Measurements from ENCODE around the gene GAS6.
"Not testable (repeated sequence)": the region's sequence is repeated elsewhere in the genome, so short reads cannot be mapped to it uniquely, and the experiment has no call there.

GAS6 gene

DNA sequence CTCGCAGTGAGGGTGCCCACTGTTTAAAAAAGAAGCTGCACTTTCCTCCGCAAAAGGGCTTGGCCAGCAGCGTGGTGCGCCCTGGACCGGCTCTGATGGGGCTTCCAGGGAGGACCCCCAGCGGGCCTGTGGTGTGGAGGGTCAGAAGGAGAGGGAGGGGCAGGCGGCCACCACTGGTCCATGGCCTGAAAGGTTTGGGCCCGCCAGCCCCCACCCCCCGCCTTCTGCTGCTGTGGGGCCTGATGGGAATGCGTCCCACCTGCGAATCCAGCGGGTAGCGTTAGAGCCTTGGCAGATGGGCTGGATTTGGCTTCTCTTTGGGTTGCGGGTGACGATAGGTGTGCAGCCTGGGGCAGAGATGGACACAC is 70.2 kb downstream of the GAS6 start:
- no peak for DNase-seq (ENCODE audit: low read depth in 3 of 3, low spot score in 1 of 3)

DNA sequence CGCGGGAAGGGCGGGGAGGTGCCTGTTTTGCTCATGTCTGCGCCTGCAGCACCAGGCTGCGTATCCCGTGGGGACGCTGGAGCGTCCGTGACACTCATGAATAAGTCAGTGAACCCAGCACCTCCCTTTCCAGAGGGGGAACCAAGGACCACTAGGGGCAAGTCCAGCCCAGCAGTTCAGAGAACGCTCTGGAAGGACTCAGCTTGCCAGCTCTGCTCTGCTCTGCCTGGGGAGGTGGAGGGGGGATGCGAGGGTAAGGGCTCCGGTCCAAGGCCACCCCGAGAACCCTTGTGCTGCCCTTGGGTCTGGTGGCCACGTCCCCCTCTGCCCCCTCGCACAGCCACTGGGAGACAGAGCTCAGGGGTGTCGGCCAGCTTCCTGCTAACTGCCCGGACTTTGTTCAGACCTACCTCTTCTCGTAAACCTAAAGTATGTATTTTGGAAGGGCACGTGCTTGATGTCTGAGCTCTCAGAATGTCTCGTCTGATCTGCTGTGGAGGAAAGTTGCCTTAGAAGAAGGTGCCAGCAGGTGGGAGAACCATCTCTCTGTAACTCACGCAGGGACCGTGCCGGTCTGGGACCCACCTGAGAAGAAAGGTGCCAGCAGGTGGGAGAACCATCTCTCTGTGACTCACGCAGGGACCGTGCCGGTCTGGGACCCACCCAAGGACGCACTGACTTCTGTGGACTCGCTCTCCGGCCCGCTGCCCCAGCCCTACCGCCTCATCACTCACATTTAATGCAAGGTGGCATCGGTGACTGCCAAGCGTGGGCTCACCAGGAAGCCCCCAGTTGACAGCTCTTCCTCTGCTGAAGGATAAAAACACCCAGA is 70.8 kb downstream of the GAS6 start:
- no peak for DNase-seq (ENCODE audit: low read depth in 3 of 3, low spot score in 1 of 3)

DNA sequence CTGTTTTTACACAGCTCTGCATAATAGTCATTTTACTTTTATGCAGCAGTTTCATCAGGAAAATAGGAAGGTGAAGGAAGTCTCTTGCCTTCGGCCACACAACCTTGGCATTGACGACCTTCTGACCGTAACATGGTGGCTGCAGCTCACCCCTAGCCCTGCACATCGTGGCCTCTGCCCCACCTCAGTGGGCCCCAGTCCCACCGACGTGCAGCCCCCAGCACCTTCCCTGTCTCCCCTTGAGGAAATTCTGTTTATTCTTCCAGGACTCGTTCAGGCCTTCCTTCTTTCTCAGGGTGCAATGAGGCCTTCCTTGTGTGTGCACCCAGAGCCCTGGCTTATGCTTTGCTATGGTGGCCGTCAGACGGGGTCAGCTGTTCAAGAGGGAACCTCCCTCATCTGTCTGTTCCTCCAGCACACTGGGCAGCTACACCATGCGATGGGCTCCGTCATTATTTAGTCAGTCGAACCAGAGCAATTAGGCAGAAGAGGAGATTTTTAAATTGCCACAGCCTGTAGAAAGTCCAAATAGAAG is 71.6 kb downstream of the GAS6 start:
- DNase-seq (ENCODE audit: low read depth in 3 of 3, low spot score in 1 of 3), result no peak

DNA sequence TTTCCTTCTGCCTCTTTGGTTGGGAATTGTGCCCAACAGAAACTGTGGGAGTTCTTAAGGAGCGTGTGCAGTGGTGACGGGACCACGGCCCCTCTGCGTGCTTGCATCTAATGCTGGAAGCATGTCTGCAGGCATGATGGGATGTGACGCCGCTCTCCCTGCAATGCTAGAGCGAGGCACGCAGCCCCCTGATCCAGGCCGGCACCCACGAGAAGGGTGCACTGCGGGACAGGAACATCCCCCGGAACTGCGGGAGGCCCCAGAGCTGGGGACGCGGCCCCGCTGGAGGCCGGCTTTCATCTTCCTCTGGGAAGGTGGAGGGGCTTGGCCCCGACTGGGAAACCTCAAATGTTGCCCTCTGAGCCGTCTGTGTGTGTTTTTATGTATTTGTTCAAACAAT is 72.1 kb downstream of the GAS6 start:
- no peak for DNase-seq (ENCODE audit: low read depth in 3 of 3, low spot score in 1 of 3)

DNA sequence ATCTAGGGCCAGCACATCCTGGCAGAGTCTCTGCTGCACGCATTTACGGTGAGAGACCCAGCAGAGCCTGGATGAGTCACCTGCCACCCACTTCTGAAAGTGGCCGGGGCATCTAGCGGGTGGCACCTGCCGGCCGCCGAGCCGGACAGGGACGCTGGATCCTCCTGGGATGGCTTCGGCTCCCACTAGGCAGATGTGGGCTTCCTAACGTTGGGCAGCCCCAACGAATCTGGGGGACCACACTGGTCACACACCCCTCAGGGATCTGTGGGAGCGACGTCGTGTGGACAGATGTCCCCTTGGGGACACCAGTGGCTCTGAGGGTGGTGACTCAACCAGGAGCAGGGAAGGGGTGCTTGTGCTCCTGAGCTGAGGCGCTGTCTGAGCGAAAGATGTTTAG is 72.7 kb downstream of the GAS6 start:
- DNase-seq (ENCODE audit: low read depth in 3 of 3, low spot score in 1 of 3), result no peak

DNA sequence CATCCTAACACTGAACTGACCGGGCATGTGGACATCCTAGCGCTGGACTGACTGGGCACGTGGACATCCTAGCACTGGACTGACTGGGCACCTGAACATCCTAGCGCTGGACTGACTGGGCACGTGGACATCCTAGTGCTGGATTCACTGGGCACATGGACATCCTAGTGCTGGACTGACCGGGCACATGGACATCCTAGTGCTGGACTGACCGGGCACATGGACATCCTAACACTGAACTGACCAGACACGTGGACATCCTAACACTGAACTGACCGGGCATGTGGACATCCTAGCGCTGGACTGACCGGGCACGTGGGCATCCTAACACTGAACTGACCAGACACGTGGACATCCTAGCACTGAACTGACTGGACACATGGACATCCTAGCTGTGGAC is 73.9 kb downstream of the GAS6 start:
- not testable (repeated sequence) for DNase-seq (ENCODE audit: low read depth in 3 of 3, low spot score in 1 of 3)

DNA sequence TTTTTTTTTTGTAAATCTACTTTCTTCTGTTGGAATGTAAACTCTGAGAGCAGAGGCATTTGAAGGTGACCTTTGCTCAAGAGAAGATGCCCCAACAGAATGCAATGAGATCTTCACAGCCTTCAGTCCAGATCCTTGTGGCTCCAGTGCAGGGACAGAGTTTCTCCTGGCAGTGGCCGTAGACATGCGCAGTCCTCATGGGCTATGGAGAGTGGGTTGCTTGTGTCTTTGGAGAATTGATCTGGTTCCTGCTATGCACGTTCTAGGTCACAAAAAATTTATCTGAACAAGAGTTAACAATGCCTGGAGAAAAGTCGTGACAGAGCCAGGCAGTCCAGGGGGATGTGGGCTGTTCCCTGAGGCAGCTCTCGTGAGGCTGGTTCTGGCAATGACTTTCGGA is 74.7 kb downstream of the GAS6 start:
- DNase-seq (ENCODE audit: low read depth in 3 of 3, low spot score in 1 of 3), result no peak

DNA sequence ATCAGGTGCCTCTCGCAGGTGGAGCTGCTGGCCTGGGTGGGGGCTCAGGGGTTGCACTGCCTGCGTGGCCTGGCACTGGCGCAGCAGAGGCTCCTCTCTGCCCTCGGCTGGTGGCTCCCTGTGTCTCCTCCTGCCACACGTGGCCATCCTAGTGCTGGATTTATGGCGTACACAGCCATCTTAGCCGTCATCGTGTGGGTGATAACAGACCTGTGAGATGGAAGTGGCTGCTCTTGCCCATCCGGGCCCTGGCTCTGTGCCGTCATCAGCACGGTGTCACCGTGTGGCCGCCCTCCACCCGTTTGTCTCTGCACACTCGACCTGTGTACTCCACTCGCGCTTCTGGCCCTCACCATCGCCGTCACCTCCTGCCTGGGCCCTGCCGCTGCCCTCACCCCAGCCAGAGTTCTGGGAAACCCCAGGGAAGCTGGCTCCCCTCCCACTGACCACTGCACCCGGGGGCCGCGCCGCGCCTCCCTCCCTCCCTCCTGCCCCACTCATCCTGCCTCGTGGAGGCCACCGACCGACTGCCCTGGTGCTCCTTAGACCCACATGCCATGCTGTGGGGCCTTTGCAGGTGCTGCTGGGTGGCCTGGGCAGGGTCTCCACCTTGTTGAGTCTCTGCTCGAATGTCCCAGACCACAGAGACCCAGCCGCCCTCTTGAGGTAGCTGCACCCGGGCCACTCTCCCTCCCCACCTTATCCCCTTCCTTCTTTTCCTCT is 75.3 kb downstream of the GAS6 start:
- no peak for DNase-seq (ENCODE audit: low read depth in 3 of 3, low spot score in 1 of 3)

DNA sequence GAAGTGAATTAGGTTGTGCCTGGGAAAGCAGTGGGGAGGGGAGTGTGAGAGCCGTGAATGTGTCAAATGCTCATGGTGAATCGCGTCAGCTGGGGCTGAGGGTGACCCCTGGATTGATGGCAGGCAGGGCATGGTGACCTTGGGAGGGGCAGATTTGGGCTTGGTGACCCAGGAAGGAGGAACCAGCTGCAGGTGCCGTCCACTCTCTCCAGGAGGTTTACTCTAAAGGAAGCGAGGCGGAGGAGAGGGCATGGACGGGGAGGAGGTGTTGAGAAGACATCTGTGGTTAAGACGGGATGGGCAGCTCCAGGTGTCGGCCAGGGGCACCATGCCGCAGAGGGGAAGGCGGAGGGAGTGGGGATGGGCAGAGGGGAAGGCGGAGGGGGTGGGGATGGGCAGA is 76.2 kb downstream of the GAS6 start:
- DNase-seq (ENCODE audit: low read depth in 3 of 3, low spot score in 1 of 3), result no peak

DNA sequence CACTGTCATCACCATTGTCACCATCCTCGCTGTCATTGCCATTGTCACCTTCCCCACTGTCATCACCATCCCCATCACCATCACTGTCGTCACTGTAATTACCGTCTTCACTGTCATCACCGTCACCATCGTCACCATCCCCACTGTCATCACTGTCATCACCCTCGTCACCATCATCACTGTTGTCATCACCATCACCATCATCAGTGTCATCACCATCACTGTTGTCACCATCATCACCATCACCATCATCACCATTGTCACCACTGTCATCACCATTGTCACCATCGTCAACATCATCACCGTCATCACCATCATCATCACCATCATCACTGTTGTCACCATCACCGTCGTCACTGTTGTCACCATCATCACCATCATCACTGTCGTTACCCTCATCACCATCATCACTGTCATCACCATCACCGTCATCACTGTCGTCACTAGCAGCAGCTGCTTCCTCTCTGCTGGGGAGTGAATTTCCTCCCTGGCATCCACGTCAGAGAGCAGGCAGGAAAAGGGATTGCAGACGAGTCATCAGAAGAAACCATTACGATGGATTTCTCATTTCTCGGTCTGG is 77.5 kb downstream of the GAS6 start:
- no peak for DNase-seq (ENCODE audit: low read depth in 3 of 3, low spot score in 1 of 3)

DNA sequence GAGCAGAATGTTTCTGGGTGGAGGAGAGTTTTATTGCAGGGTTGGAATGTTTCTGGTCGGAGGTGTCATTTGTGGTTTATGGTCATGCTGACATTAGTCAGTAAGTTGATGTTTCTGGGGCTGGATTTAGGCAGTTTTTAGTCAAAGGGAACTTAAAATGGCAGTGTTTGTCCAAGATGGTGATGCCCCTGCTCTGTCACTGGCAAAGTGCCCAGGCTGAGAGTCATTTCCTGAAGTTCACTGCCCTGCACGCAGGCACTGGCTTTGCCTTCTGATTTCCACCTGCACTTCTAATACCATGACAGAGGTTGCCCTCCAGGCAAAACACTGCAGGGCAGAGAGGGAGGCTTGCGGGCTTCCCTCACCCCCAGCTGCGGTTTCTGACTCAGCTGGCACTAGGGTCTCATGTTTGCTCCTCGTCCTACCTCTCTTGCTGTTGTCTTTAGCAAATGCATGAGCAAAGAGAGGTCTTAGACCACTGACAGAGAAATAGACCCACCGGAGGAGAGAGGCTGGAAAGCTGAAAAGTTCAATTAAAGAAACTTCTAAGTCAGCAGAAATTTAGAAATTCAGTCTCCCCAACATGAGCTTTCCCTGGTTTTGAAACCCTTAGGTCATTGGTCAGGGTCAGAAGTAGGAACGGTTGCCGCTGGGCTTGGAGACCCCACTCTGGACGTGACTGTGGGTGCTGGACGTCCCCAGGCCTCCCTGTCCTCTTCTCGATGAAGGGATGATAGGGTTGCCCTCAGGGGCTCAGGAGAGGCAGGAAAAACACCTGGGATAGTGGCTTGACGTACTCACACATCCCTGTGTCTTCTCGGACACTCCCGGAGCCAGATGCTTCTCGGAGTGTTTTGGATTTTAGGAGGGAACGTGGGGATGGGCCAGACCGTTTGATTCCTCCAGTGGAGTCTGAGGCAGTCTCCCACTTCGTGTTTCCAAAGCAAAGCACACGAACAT is 78.5 kb downstream of the GAS6 start:
- no peak for DNase-seq (ENCODE audit: low read depth in 3 of 3, low spot score in 1 of 3)

DNA sequence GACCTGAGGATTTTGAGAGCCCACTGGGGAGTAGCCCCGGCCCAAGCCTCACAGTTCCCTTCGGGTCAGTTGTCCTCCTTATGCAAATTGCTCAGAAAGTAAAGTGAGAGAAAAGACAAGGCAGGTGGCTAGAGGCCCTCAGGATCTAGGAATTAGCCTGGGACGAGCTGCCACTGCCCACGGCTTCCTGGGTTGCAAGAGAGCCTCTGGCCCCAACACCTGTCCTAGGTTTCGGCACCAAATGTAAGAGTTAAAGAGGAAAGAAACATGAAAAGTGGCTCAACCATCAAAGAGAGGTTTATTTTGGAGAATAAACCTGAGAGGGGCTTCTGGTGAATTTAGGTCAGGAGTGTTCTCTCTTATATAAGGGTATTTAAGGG is 79.2 kb downstream of the GAS6 start:
- DNase-seq (ENCODE audit: low read depth in 3 of 3, low spot score in 1 of 3), result no peak

DNA sequence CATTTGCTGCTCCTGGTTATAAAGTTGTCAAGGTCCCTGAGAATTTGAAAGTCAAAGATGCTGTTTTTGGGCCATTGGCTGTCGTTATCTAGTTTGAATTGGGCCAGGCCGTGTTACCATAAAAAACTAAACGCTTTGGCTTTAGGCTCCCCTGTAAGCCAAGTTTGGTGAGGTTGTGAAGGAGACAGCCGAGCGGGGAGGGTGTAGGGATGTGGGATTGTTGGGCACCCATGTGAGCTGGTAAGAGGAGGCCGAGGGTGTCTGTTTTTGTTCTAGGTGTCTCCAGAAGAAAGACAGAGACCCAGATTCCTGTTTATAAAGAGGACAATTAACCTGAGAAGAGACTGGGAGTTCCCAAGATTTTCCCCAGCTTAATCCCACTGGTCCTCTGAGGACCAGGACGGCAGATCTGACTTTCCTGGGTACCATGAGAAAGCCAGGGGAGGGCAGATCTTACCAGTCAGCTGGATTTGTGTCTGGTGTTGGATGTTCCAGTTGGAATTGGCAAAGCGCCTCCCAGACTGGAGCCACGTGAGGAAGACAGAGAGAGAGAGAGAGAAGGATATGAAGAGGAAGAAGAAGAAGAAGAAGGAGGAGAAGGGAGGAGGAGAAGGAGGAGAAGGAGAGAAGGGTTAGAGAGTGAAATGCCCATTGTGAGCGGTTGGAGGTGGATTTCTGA is 79.8 kb downstream of the GAS6 start:
- DNase-seq (ENCODE audit: low read depth in 3 of 3, low spot score in 1 of 3), result no peak

DNA sequence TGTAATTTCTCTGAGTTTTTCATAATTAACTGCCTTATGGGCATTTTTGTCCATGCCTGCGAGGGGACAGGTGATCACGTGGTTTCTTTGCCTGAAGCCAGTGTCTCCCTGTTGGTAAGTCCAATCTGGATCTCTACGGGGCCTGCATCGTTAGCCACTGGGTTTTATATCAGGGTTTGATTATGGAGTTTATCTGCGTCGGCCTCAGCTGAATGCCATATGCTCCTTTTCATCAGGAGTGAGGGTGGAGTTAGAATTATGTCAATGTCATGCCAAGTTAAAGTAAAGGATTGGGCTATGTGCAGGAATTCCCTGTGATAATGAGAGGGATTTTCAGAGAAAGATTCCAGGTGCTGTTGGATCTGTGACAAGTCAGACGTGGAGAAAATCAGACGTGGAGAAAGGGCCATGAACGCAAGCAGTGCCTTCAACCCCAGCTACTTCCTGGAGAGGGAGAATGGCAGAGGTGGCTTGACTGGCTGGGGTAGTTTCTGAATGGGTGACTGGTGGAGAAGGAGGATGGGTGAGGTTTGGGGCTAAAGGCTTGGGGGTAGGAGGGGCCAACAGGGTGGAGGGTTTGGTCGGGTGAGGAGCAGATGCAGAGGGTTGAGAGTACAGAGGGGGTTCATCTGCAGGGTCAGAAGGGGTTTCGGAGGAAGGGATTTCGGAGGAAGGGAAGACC is 80.5 kb downstream of the GAS6 start:
- no peak for DNase-seq (ENCODE audit: low read depth in 3 of 3, low spot score in 1 of 3)

DNA sequence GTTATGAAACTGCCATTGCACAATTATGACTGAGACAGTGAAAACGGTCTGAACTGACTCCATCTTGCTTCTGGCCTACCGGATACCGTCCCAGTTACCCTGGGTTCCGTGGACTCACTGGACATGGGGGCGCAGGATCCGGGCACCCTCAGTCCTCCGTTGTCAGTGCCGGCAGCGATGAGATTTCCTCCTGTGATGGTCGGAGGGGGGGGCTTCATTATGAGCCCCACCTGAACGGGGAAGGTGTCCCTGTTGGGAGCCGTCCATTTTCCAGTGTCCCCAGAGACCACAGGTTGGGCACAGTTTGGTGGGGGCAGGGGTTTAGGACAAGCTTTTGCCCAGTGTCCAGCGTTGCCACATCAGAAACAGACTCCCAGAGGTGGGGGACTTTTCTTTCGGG is 81.4 kb downstream of the GAS6 start:
- no peak for DNase-seq (ENCODE audit: low read depth in 3 of 3, low spot score in 1 of 3)

DNA sequence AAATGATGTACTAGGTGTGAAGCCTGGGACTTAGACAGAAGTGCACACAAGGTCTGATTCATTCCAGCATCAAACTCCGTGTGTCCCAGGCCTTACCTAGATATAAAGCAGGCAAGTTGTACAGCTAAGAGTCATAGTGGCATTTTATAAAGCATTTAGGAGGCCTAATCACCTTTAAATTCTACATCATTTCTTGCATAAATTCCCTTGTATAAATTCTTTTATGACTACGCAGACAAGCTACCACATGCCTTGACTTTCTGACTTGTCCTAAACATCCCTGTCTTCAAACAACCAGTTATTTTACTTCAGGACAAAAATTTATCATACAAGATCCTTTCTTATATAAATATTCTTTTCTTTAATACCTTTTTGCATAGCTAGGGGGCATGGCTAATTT is 82.3 kb downstream of the GAS6 start:
- no peak for DNase-seq (ENCODE audit: low read depth in 3 of 3, low spot score in 1 of 3)

DNA sequence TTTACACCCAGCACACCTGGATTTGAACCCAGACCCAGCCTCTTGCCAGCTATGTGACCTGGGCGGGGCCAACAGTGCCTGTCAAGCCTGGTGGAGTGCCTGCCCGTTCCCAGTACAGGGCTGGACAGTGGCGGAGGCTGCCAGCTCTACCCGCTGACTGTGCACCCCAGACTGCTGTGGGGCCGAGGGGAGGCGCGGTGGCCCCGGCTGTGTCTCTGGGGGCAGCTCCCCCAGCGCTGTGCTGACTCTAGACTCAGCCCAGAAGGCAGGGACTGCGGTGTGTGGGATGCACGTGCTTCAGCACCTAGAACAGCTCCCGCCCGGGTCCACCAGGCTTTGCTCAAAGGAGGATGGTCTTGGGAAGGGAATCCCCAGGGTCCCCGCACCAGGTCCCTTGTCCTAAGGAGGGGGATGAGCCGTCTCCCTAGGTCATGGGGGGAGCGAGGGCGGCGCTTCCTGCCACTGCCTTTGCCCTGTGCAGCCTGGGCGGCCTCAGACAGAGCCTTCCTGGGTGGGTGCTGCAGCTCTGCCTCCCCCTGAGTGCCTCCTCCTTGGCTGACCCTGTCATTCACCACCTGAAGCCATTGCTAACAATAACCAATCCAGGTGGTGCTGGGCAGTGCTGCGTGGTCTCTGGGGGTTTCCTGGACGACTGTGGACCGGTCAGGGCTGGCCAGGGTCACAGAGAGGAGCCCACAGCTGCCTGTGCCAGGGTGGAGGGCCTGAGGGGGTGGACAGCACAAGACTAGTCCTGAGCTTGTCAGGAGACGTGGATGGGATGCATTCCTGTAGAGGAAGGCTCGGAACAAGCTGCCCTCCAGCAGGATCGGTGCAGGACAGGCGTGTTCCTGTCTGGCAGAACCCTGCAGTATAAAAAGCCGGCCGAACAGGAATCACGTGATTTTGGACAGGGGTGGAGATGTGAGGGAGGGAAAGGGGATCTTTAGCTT is 86.3 kb downstream of the GAS6 start:
- no peak for DNase-seq (ENCODE audit: low read depth in 3 of 3, low spot score in 1 of 3)

DNA sequence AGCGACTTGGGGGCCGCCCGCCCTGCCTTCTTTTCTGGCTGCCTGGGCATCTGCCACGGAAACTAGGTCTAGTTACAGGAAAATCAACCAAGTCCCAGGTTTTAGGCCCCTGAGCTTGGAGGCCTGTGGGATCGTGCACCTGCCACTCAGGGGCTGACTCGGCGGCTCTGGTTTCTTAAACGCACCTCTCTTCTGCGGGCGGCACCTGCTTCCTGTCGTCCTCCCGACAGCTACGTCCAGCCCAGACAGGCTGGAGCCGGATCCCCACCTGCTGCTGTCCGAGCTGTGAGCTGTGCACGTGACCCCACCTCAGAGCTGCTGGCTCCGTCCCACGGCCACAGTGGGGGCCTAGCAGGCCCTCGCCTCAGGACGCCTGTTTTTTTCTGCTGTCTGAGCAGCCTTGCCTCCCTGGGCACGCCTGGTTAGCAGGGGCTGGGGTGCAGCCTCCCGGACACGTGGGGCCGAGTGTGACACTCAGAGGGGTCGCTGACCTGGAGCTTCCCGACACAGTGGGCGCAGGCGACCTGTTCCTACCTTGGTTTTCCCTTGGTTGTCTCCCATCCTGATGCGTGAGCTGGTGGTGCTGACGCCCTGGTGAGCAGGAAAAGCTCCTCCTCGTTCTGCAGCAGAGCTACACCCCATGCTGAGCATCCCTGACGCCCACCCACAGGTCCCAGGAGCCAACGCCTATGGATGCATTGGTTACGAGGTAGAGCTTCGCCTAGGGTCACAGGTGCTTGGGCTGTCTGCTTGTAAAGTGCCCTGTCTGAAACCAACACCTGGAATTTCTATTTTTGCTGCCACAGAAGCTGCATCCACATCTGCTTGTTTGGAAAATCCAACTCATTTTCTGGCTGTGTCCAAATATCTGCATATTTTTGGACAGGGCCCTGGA is 87.4 kb downstream of the GAS6 start:
- no peak for DNase-seq (ENCODE audit: low read depth in 3 of 3, low spot score in 1 of 3)
